Chondrocyte (in vitro differentiated cells): ENCODE results near the gene GPR143. TPM values are rescaled to one million over a fixed set of nuclear protein-coding genes. Genes with fewer than 3 reads are reported as not detected.

Experiments
- DNase-seq: peaks from one replicate; pipeline ENCODE4 v3.0.0; 2021; ENCODE audit warnings: mixed read lengths, low spot score
- H3K27ac Mint-ChIP-seq: one replicate; pipeline ENCODE4 v1.8.0; 2021; ENCODE audit warnings: mild to moderate bottlenecking, moderate library complexity, mixed read lengths; ENCODE audit not compliant: unreplicated experiment
- H3K27me3 Mint-ChIP-seq: 2 replicates; pipeline ENCODE4 v1.8.0; 2021; ENCODE audit warnings: low read depth, mixed read lengths
- H3K36me3 Mint-ChIP-seq: 2 replicates; pipeline ENCODE4 v1.8.0; 2021; ENCODE audit warnings: low read depth, mixed read lengths
- H3K4me1 Mint-ChIP-seq: 2 replicates; pipeline ENCODE4 v1.8.0; 2021; ENCODE audit warnings: low read depth, mild to moderate bottlenecking, mixed read lengths
- H3K4me3 Mint-ChIP-seq: one replicate; pipeline ENCODE4 v1.8.0; 2021; ENCODE audit warnings: mild to moderate bottlenecking, moderate library complexity, mixed read lengths; ENCODE audit not compliant: unreplicated experiment
- H3K9me3 Mint-ChIP-seq: 2 replicates; pipeline ENCODE4 v1.8.0; 2021; ENCODE audit warnings: low read depth, mixed read lengths
- total RNA-seq: library from RNA; stranded (reverse); gene quantifications from 3 replicates; pipeline ENCODE4 v1.2.1, GENCODE V29; 2021
- TF ChIP-seq, protein P1 (sequence below): fragments of 200-600 bp; sonication (generic); IDR thresholded peaks from 2 replicates; pipeline ENCODE4 v1.5.0; 2021; ENCODE audit warnings: antibody characterized with exemption, mild to moderate bottlenecking, moderate library complexity

GPR143 gene
- total RNA-seq, 1 donor from 2014 or later = not detected

GRCh38 chrX:9737363-9737762 lies 28.3 kb downstream of the GPR143 start:
- Mint-ChIP-seq H3K27me3 (no peaks in the 10 kb centered on the region), H3K36me3 (no peaks in the 10 kb centered on the region), H3K27ac (no peak overlapping the region), H3K4me3 (no peak overlapping the region), H3K9me3 (peaks cover 18% of the 10 kb centered on the region), H3K4me1 (no peaks in the 10 kb centered on the region)
- no peak for DNase-seq
- TF ChIP-seq, protein P1, sequence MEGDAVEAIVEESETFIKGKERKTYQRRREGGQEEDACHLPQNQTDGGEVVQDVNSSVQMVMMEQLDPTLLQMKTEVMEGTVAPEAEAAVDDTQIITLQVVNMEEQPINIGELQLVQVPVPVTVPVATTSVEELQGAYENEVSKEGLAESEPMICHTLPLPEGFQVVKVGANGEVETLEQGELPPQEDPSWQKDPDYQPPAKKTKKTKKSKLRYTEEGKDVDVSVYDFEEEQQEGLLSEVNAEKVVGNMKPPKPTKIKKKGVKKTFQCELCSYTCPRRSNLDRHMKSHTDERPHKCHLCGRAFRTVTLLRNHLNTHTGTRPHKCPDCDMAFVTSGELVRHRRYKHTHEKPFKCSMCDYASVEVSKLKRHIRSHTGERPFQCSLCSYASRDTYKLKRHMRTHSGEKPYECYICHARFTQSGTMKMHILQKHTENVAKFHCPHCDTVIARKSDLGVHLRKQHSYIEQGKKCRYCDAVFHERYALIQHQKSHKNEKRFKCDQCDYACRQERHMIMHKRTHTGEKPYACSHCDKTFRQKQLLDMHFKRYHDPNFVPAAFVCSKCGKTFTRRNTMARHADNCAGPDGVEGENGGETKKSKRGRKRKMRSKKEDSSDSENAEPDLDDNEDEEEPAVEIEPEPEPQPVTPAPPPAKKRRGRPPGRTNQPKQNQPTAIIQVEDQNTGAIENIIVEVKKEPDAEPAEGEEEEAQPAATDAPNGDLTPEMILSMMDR = no peak

DNA sequence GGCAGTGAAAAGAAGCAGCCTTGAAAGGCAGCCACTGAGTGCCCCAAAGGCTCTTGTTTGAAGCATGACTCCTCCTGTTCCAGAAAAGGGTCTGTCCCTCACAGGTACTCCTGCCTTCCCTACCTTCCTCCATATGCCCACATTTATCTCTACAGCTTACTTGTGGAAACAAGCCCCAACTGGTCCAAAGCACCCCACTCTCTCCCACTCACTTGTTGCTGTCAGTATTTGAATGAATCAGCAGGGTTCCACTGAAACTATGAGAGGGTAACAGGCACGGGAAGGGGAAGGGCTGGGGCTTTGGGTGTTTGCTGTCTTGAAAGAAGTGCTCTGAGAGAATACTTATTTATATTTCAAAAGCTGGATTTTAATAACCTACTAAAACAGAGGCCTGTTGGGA lies 34.9 kb downstream of the GPR143 start:
- peaks cover 29% of the 10 kb centered on the region for H3K9me3 Mint-ChIP-seq

GRCh38 chrX:9730078-9730477 lies 35.6 kb downstream of the GPR143 start:
- TF ChIP-seq, protein P1 = no peak
- Mint-ChIP-seq H3K4me3 (no peak overlapping the region), H3K9me3 (peaks cover 26% of the 10 kb centered on the region), H3K27me3 (no peaks in the 10 kb centered on the region), H3K4me1 (peaks cover 13% of the 10 kb centered on the region), H3K27ac (no peak overlapping the region), H3K36me3 (no peaks in the 10 kb centered on the region)
- DNase-seq = no peak

More for the DNA sequence above, 34.9 kb downstream of the GPR143 start:
- Mint-ChIP-seq H3K36me3 (no peaks in the 10 kb centered on the region), H3K4me1 (peaks cover 13% of the 10 kb centered on the region), H3K27me3 (no peaks in the 10 kb centered on the region), H3K27ac (no peak overlapping the region), H3K4me3 (no peak overlapping the region)
- TF ChIP-seq, protein P1 = no peak
- no peak for DNase-seq

- Mint-ChIP-seq H3K4me3 (no peak overlapping the region), H3K4me1 (peaks cover 13% of the 10 kb centered on the region), H3K27me3 (no peaks in the 10 kb centered on the region), H3K27ac (no peak overlapping the region), H3K36me3 (no peaks in the 10 kb centered on the region), H3K9me3 (peaks cover 22% of the 10 kb centered on the region)
- DNase-seq = no peak
- TF ChIP-seq, protein P1 = no peak
Measured at GRCh38 chrX:9729171-9729885, 36.3 kb downstream of the GPR143 start.

DNA sequence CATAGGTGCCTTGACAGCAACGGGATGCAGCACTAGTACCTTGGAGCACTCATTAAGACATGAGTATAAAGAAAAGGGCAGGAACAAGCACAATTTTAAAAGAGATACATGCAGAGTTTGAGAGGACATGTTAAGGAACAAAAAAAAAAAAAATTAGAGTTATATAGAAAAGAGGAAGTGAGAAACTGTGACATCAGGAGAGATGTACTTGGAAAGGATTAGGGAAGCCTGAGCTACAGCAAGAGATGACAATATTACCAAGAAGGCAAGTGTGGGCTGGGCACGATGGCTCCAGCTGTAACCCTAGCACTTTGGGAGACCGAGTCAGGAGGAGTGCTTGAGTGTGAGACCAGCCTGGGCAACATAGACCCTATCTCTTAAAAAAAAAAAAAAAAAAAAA lies 37.4 kb downstream of the GPR143 start:
- Mint-ChIP-seq H3K27me3 (no peaks in the 10 kb centered on the region), H3K36me3 (no peaks in the 10 kb centered on the region), H3K9me3 (peaks cover 24% of the 10 kb centered on the region), H3K27ac (no peak overlapping the region), H3K4me1 (peaks cover 13% of the 10 kb centered on the region), H3K4me3 (no peak overlapping the region)
- DNase-seq = no peak
- TF ChIP-seq, protein P1 = no peak
